NCI-H446 (cell line): ENCODE results near the gene COL15A1.
A peak's percentile ranks its signal among the peaks of the same experiment; 100 is the strongest.

ENCODE experiments used
- DNase-seq, 2 experiments: peaks; one replicate each; lab custom pipeline; 2025; lab: John Stamatoyannopoulos, UW

Gene COL15A1

GRCh38 chr9:99108131-99108530 is 164.4 kb downstream of the COL15A1 start:
- DNase-seq = no peak

- no peak for DNase-seq
Observed at GRCh38 chr9:99109522-99109921, 165.8 kb downstream of the COL15A1 start.

- DNase-seq = no peak
Observed at GRCh38 chr9:99112750-99113413, 169.2 kb downstream of the COL15A1 start.

GRCh38 chr9:99113414-99114048 is 169.8 kb downstream of the COL15A1 start:
- DNase-seq = no peak

- no peak for DNase-seq
Observed at GRCh38 chr9:99114049-99114440, 170.3 kb downstream of the COL15A1 start.

- no peak for DNase-seq
Observed at GRCh38 chr9:99114846-99115500, 171.3 kb downstream of the COL15A1 start.

GRCh38 chr9:99116003-99116411 is 172.3 kb downstream of the COL15A1 start:
- peak in 1 of 2 experiments; percentile 25 for DNase-seq

- DNase-seq = no peak
Observed at GRCh38 chr9:99118782-99119466, 175.2 kb downstream of the COL15A1 start.

- DNase-seq = no peak
Observed at GRCh38 chr9:99119976-99120655, 176.4 kb downstream of the COL15A1 start.
